HG03558 (cell line): ENCODE data around the gene TVP23C.

Experiments
- ATAC-seq: cut with Tn5 transposase; IDR thresholded peaks from one replicate; pipeline ENCODE4 v1.9.1; 2021; ENCODE audit warnings: moderate number of reproducible peaks; ENCODE audit not compliant: unreplicated experiment; ENCODE audit errors: extremely low read depth

TVP23C gene

GRCh38 chr17:15498107-15498506, 65.2 kb downstream of the TVP23C start:
- no peak for ATAC-seq

DNA sequence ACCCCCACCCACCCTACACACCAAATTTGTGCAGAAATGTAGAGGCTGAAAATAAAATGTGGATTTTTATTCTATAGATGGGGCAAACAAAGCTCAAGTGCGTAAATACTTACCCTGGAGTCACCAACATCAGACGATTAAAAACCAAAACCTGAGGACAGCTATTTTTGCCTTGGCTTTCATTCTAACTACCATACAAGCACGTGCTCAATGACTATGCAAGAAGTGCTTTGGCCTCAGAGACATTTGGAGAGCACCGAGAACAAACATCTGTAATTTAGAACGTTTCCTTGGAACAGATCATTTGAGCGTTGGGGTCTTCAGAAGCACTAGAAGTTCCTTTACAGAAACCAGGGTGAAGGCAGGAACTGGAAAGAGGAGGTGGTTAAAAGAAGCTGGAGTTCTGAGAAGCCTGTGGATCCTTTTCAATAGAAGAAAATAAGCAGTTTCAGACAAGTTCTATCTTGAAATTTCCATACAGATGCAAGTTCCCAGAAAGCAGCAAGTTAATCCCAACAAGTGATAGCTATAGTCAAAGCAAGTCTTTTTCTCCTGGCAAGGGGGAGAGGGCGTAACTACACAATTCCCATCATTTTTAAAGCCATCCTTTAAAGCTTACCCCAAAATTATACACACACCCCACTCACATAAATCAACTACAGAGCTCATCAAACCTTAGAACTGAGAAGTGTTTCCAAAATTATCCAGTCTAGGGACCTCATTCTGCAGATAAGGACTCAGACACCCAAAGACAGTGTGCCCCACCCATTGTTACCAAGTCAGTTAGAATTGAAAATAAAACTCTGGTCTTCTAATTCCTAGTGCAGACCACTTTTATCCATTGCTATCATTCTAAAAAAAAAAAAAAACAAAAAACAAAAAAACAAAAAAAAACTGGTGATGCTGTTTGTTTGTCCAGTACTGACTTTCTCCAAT, 66.3 kb downstream of the TVP23C start:
- ATAC-seq, result no peak

- no peak for ATAC-seq
These were observed 68.5 kb downstream of the TVP23C start for GRCh38 chr17:15494821-15495220.

DNA sequence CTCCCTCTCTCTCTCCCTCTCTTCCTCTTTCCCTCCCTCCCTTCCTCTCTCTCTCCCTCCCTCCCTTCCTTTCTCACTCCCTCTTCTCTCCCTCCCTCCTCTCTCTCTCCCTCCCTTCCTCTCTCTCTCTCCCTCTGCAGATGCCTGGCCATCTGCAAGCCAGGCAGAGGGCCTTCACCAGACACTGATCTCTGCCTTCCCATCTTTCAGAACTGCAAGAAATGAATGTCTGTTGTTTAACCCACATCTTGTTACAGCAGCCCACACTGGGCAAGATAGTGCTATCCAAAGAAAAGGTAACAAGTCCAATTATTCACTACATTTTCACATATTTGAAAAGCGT, 69.6 kb downstream of the TVP23C start:
- ATAC-seq, result no peak

DNA sequence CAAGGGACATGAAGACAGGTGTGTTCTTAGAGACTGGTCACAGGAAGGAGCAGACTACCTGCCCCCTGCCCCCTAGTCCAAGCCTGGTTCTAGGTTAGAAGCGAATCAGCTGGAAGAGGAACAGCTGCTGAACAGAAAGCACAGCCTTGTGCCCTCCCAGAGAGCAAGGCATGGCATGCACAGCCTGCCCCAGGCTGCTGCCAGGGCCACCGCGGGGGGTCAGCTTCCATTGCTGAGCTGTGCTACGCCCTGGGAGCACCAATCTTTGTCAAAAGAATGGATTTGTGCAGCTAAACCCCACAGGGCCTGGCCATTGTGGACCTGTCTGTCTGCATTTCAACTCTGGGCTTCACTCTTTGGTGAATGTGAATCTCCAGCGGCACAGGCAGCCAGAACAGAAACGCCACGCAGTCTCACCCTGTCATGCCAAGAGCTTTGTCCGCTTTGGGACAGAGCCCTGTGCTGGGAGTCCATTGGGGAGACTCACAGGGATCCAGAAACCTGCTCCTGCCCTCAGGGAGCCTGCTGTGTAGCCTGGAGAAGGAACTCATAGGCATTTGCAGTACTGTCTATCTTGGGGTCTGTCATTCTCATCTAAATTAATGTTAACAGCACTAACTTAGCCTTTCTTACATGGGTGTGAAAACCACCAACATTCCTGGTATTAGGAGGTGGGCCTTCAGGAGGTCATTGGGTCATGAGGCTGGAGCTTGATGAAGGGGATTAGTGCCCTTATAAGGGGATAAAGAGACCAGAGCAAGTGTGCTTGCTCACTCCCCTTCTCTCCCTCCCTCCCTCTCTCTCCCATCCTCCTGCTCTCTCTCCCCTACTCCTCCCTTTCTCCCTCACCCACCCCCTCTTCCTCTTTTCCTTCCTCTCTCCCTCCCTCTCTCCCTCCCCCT, 70.2 kb downstream of the TVP23C start:
- no peak for ATAC-seq

DNA sequence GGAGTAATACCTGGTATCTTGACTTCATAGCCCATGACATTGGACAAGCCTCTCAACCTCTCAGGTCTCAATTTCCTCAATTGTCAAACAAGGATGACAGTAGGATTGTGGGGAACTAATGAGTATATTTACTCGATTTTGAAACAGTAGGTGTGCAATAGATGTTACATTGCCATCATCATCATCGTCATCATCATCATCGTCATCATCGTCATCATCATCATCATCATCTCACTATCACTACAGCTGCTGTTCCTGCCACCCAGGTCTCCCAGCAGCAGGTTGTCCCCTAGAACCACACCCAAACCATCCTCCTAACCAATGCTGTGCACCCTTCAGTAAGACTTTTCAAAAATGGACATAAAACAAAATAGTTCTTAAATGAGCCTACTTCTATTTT, 71.1 kb downstream of the TVP23C start:
- no peak for ATAC-seq

DNA sequence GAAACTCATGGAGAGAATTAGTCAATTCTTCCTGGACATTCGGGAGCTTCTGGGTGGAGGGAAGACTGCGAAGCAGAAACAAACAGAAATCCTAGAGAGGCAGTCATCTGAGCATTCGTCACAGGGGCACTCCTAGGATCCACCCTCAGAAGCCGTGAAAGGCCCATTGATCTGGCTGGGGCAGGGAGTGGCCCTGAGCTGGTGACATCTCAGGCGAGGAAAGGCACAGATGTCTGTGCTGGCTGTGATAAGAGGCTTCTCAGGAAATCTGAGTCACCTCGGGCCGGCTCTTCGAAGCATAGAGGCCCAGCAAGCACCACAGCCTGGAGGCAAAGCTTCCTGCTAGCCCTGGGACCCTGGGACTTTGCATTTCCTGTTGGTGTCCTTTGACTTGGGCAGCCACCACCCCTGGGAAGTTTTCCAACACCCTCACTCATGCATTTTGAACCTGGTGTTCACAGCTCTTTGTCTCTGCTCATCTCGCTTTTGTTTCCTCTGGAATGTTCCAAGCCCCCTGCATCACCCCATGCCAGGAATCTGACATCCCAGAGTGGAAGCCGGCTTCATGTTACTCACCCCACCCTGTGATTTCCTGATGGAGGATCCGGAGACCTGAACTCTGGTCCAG, 72.5 kb downstream of the TVP23C start:
- ATAC-seq, result no peak

DNA sequence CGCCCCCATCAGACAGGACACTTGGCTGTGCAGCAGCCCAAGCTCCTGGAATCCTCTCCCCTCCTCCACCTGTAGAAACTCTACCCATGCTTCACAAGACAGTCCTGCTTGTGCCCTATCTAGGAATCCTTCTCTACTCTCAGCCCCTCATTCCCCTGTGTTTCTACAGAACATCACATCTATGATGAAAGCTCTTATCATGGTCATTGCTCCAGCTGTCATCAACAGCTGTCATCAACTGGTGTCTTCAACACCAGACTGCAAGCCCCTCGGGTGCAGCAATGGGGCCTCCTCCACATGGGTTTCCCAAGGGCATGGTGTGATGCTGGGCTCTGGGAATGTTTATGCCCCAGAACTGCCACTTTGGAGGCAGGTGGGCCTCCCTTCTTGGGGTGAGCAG, 74.7 kb downstream of the TVP23C start:
- no peak for ATAC-seq

- no peak for ATAC-seq
These were observed 78.2 kb downstream of the TVP23C start for GRCh38 chr17:15485045-15485444.

GRCh38 chr17:15483431-15483830, 79.9 kb downstream of the TVP23C start:
- ATAC-seq, result no peak

DNA sequence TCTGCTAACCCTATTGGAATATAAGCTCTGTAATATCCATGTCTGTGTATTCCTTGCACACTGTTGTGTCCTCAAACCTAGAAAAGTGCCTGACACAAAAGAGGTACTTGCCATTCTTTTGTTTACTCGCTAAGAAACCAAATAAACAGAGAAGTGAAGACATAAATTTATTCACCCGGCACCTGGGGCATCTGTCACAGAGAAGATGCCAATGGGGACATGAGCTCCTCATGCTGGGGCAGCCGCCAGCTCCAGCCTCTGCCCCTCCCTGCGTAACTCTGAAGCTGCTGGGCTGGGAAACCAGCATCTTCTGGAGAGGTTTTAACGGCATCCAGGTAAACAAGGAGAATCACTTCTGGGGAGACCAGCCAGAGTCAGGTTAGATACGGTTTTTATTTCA, 80.8 kb downstream of the TVP23C start:
- ATAC-seq, result no peak

GRCh38 chr17:15481481-15481880, 81.8 kb downstream of the TVP23C start:
- no peak for ATAC-seq

DNA sequence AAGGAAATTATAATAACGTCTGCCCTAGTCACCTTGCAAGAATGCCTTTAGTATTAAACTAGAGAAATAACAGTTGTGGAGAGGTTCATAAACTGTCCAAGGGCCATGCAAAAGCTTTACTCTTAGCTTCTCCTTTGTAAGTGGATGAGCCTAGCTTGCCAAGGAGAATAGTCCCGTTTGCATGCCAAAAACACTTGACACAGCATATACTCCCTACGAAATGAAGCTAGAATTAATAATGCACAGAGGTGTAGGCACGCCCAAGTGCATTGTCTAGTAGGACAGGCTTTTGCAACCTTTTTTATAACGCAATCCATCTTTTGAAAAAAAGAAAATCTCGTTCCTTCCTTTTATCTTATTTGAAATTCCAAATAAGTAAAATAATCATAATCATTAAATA, 83.1 kb downstream of the TVP23C start:
- ATAC-seq, result no peak

GRCh38 chr17:15479703-15480102, 83.6 kb downstream of the TVP23C start:
- ATAC-seq, result no peak

DNA sequence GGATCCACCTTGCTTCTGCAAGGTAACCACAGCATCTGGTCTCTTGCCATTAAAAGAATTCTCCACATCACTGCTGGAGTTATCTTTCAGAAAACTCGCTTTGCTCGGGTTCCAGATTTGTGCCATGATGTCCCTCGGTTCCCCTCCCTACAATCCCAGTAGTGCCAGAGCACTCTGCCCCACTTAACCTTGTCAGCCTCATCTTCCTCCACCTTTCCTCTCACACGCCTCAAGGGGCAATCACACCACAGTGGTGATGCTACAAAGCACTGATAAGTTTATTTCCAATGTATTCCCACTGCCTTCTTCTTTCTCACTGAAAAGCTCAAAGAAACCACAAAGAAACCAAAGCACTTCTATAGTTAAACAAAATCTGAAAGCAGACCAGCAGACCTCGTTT, 84.4 kb downstream of the TVP23C start:
- ATAC-seq, result no peak

DNA sequence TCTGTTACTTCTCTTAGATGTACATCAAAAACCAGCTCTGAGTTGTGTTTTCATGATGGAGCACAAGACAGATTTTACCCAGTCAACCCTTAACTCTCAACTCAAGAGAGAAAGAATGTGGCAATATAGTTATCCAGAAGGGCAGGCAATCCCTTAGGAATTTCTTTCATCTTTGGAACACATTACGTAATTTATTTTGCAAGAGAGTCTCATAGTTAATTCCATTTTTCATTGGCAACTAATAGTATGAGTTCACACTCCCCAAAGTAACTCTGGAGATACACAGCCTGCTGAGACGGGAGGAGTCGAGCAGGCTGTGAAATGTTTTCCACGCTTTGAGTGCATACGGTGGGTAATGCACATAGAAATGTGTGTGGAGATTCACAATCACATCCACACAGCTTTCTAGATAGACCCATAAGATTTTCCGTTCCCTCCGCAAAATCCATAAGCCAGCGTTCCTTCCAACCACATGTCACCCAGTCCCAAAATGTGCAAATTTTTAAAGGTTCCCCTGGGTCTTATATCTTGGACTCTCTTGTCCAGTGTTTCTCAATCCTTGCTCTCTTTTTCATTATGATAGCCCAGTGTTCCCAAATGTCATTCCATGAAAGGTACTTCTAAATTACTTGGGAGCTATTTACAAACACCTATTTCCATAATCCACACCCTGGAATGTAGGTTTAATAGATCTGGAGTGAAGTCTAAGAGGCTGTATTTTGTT, 87.5 kb downstream of the TVP23C start:
- ATAC-seq, result no peak

DNA sequence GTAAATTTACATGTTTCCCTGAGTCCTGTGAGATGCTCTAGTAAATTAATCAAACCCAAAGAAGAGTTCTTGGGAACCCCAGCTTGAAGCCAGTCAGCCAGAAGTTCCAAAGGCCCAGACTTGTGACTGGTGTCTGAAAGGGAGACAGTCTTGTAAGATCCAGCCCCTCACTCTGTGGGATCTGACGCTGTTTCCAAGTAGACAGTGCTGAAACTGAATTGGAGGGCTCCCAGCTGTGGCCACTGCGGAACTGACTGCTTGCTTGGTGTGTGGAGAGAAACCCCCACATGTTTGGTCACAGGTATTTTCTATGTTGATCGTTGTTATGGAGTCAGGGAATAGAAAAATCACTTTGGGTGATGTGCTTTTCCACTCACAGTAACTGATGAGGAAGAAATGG, 90.4 kb downstream of the TVP23C start:
- ATAC-seq, result no peak

DNA sequence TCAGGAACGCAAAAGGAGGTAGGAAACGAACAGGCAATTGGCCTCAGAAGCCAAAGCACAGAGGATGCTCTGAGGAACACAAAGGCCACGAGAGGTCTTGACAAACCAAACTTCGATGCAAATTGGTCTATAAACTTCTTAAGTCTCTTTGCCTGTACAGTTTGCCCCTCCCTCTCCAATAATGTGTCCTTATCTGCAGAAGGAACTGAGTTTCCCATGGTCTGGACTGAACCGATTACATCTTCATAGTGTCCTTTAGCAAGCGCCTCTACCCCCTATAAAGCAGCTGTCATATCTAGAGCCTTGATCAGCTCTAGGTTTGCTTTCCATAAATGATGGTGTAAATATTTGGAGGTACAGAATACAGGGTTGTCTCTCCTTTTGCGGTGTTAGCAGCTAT, 92.7 kb downstream of the TVP23C start:
- no peak for ATAC-seq

GRCh38 chr17:15469260-15469659, 94.0 kb downstream of the TVP23C start:
- ATAC-seq, result no peak

GRCh38 chr17:15468126-15468525, 95.2 kb downstream of the TVP23C start:
- no peak for ATAC-seq
